SU-DHL-6 (cell line): ENCODE measurements around the gene STK10.

Experiments
- CTCF ChIP-seq: fragments of 200-600 bp; sonication (generic); IDR thresholded peaks from one replicate; pipeline ENCODE4 v1.5.1; 2017; ENCODE audit warnings: antibody characterized with exemption, mild to moderate bottlenecking, low read length, moderate library complexity; ENCODE audit not compliant: insufficient read depth, poor library complexity, severe bottlenecking
- EZH2phosphoT487 ChIP-seq: fragments of 200-600 bp; sonication (generic), shearing (Covaris generic); conservative IDR thresholded peaks from 2 replicates; pipeline ENCODE4 v1.6.1; 2018; ENCODE audit warnings: mild to moderate bottlenecking, antibody characterized with exemption, low read length, moderate library complexity, mixed read lengths

GRCh38 chr5:172140866-172141265, 47.2 kb downstream of the STK10 start:
- TF ChIP-seq CTCF, result no peak
- no peak for TF ChIP-seq EZH2phosphoT487
